ENCODE measurements around the gene SH3RF2. TPM values are rescaled to one million over a fixed set of nuclear protein-coding genes. Genes with fewer than 3 reads are reported as not detected.

Gene SH3RF2
- total RNA-seq, 4 donors from 2014 or later = 0.65 to 4.2 (median 2.1) TPM

- ATAC-seq (ENCODE audit: low FRiP score) = no peak
- TF ChIP-seq CTCF (IDR thresholded peaks at IDR 0.05) = no peak
These were observed 23.8 kb upstream of the SH3RF2 start for GRCh38 chr5:145912594-145912993.

GRCh38 chr5:145913701-145914100 lies 22.7 kb upstream of the SH3RF2 start:
- no peak for TF ChIP-seq CTCF (IDR thresholded peaks at IDR 0.05)
- DNase-seq (ENCODE audit: low spot score) (no peak), ATAC-seq (ENCODE audit: low FRiP score) (no peak)

More at GRCh38 chr5:145912594-145912993, 23.8 kb upstream of the SH3RF2 start:
- DNase-seq (ENCODE audit: low spot score) = no peak

- no peak for TF ChIP-seq CTCF (IDR thresholded peaks at IDR 0.05)
- no peak for DNase-seq (ENCODE audit: low spot score)
- no peak for ATAC-seq (ENCODE audit: low FRiP score)
These were observed 20.3 kb upstream of the SH3RF2 start for GRCh38 chr5:145915970-145916638.

GRCh38 chr5:145917288-145917687 lies 19.1 kb upstream of the SH3RF2 start:
- ATAC-seq (ENCODE audit: low FRiP score) (no peak), DNase-seq (ENCODE audit: low spot score) (no peak)
- TF ChIP-seq CTCF (IDR thresholded peaks at IDR 0.05) = no peak

- ATAC-seq (ENCODE audit: low FRiP score) (no peak), DNase-seq (ENCODE audit: low spot score) (no peak)
- TF ChIP-seq CTCF (IDR thresholded peaks at IDR 0.05) = no peak
These were observed 18.0 kb upstream of the SH3RF2 start for GRCh38 chr5:145918397-145918796.

GRCh38 chr5:145919413-145919812 lies 17.0 kb upstream of the SH3RF2 start:
- no peak for DNase-seq (ENCODE audit: low spot score)
- ATAC-seq (ENCODE audit: low FRiP score) = no peak
- no peak for TF ChIP-seq CTCF (IDR thresholded peaks at IDR 0.05)

GRCh38 chr5:145920542-145921210 lies 15.7 kb upstream of the SH3RF2 start:
- no peak for DNase-seq (ENCODE audit: low spot score)
- TF ChIP-seq CTCF (IDR thresholded peaks at IDR 0.05) = no peak
- no peak for ATAC-seq (ENCODE audit: low FRiP score)
